Activated CD4-positive, alpha-beta T cell treated with anti-CD3 and anti-CD28 coated beads for 4 hours (primary cell): ENCODE results near the gene NCBP2L.
"Not testable (repeated sequence)": the region's sequence is repeated elsewhere in the genome, so short reads cannot be mapped to it uniquely, and the experiment has no call there.

Source experiments
- DNase-seq, 2 donors: peaks; one replicate each; pipeline ENCODE4 v3.0.0-alpha.2; 2020

The NCBP2L gene

GRCh38 chrX:107753187-107753586 lies 24.3 kb upstream of the NCBP2L start:
- DNase-seq = no peak

- no peak for DNase-seq
Observed at GRCh38 chrX:107755721-107756120, 21.8 kb upstream of the NCBP2L start.

- no peak for DNase-seq
Observed at GRCh38 chrX:107758231-107758766, 19.2 kb upstream of the NCBP2L start.

GRCh38 chrX:107760304-107761077 lies 17.0 kb upstream of the NCBP2L start:
- no peak for DNase-seq

DNA sequence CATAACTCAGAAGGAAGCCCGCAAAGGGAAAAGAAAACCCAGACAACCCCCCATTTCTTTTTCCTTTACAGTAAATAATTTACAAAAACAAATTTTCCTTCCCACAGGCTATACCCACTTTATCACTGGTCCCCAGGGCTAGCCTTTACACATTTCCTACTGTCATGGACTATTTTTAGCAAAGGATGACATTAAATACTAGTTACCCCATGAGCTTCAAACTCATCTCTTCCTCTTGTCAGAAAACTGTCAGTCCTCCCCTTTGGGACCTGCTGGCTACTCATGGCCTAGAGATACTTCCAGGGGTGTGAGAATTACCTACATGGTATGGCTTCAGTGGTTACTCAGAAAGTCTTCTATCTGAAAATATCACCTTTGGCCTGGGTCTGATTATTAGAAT lies 13.9 kb upstream of the NCBP2L start:
- no peak for DNase-seq

GRCh38 chrX:107764845-107765608 lies 12.5 kb upstream of the NCBP2L start:
- no peak for DNase-seq

- DNase-seq = no peak
Observed at GRCh38 chrX:107766470-107767150, 10.9 kb upstream of the NCBP2L start.

GRCh38 chrX:107768051-107768450 lies 9.5 kb upstream of the NCBP2L start:
- no peak for DNase-seq

- no peak for DNase-seq
Observed at GRCh38 chrX:107769581-107770317, 7.8 kb upstream of the NCBP2L start.

DNA sequence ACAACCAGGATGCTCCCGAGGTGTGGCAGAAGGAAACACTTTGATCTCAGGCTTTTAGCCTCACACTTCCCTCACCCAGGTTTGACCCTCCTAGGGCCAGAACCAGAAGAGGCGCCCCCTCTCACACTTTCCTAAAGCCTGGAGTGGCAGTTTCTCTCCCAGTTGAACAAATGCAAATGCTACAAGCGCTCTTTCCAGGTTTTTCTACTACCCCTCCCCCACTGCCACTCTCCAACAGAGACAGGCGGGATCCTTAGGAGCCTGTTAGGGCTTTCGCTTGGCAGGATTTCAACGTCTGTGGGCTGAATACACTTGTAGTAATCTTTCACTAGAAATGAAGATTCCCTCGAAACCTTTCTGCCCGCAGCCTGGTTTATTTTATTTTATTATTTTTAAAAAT lies 4.3 kb upstream of the NCBP2L start:
- no peak for DNase-seq

GRCh38 chrX:107773906-107774435 lies 3.6 kb upstream of the NCBP2L start:
- DNase-seq = no peak

DNA sequence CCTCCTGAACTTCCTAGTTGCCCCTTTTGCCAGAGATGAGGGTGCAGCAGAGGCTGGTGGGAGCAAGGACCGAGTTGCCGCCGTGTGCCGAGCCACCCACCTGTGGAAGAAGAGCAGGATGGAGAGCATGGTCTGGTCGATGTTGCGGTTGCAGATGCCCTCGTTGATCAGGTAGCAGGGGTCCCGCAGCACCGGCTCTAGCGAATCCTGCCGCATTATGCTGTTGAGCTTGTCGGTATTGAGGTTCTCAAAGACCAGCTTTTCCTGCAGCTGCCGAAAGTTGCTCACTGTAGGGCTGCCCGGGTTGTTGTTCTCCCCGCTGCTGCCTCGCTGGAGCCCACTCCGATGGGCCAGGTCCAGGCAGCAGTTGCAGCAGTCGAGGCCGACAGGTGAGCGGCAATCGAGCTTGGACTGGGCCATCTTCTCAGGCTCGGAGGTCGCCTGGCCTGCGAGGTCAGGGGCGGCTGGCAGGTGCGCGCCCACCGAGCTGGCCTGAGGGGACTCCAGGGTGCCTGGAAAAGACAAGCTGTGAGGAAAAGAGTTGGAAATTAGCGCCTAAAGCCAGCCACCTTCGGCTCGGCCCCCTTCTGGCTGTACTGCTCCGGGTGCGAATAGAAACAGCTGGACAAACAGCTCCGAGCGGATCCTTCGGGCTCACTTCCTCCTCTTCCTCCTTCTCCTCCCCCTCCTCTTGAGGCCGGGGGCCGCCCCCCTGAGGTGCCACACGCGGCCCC lies 2.4 kb upstream of the NCBP2L start:
- peak in 1 of 2 donors; percentile 1 for DNase-seq

DNA sequence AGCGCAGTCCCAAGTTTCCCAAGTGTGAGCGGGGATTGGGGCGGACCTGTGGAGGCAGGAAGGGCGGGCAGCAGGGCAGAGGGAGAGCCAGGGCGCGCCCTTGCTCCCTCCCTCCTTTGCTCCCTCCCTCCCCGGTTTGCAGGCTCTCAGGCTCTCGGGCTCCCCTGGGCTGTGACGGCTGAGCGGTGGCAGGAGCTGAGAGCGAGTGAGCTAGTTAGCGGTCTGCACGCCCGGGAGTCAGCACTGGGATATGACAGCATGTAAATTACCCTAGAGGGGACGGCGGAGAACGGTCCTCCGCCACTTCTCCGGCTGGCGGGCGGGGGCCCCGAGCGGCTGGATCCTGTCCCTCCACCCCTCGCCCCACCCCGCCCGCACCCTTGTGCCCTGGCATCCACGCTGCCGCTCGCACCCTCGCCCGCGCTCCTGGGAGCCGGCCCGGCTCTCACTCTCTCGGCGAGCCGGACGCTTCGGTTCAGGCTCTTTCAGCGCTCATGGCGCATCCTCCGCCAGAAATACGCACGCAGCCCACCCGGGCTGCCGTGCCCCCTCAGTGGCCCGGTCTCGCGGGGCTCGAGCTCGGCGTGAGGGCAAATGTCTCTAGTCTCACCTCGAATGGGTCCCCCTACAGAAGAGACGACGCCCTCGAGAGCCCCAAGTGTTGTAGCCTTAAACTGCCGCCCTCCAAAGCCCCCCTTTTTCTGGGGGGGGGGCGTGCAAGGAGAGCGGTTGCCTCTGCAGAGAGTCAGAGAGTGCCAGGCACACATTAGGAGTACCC lies 1.6 kb upstream of the NCBP2L start, which contains the start of gene TSC22D3:
TSC22D3 (minus strand) TSS at position 54 of the 778 bp plus-strand sequence. CDS start 368 bp downstream, outside the sequence.
- DNase-seq = peak; percentile 38 to 42

GRCh38 chrX:107776649-107777535 lies 641 bp upstream of the NCBP2L start:
- peak; percentile 82 to 85 for DNase-seq

DNA sequence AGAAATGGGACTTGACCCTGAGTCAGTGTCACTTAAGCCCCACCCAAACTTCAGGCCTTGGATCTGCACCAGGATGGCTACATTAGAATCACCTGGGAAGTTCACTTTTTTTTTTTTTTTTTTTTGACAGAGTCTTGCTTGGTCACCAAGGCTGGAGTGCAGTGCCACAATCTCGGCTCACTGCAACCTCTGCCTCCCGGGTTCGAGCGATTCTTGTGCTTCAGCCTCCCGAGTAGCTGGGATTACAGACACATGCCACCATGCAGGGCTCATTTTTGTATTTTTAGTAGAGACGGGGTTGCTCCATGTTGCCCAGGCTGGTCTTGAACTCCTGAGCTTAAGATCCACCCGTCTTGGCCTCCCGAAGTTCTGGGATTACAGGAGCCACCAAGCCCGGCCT lies 3.0 kb downstream of the NCBP2L start:
- DNase-seq = no peak

DNA sequence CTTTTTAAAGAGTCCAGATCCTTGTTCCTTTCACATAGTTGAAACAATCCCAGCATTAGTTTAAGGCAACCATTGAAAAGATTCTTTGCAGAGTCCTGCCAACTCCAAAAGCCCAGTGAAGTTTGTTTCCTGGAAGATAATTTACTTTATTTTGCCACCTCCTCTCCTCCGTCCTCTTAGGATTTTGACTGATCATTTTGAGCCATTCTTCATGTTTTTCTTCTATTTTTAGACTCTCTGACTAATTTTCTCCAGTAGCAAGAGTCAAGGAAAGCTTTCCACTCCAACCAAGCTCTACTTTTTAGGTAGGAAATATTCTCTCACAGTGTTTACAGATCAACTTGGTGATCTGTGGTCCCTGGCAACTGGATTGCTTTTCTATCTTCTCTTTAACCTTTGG lies 10.3 kb downstream of the NCBP2L start:
- DNase-seq = no peak

DNA sequence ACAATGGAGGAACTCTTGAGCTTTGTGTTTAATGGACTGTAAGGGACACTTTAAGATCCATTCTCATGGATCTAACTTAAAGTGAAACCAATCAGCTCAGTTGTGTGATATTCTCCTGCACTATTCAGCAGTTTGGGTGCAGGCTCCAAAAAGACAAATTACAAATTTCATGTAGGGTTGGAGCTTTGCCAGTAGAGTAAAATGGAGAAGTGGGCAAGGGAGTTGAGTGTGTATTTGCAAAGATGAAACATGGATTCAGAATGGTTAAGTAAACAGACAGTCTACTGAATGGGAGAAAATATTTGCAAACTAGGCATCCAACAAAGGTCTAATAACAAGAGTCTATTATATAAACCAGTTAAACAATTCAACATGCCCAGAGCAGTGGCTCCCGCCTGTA lies 26.9 kb downstream of the NCBP2L start:
- DNase-seq = no peak

GRCh38 chrX:107805179-107805578 lies 27.6 kb downstream of the NCBP2L start:
- no peak for DNase-seq

DNA sequence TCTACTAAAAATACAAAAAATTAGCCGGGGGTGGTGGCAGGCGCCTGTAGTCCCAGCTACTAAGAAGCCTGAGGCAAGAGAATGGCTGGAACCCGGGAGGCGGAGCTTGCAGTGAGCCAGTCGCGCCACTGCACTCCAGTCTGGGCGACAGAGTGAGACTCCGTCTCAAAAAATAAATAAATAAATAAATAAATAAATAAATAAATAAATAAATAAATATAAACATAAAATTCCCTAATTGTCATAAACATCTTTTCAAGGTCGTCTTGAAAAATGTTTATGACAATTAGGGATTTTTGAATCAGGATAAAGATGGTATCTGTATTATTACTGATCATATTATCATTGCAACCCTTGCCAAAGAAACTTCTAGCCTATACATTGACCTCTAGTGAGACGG lies 32.5 kb downstream of the NCBP2L start:
- not testable (repeated sequence) for DNase-seq
